ENCODE measurements around the gene PRKAA2.

GRCh38 chr1:56670350-56670749, 25.2 kb downstream of the PRKAA2 start:
- TF ChIP-seq CTCF (IDR thresholded peaks at IDR 0.05) (no peak), REST (IDR thresholded peaks at IDR 0.05; ENCODE audit: insufficient read depth in 1 of 2, low read depth in 2 of 2, low read length in 1 of 2) (no peak)

Measured in Panc1 (cell line).